HEK293T (cell line): ENCODE data around the gene MT1E.

Experiments used
- ARNT ChIP-seq: fragments of 450-650 bp; IDR thresholded peaks from 2 replicates; pipeline ENCODE4 v1.6.1; 2017; ENCODE audit warnings: mild to moderate bottlenecking
- BHLHE40 ChIP-seq: fragments of 450-650 bp; IDR thresholded peaks from 2 replicates; pipeline ENCODE4 v1.6.1; 2016; ENCODE audit warnings: mild to moderate bottlenecking, moderate library complexity, borderline replicate concordance
- ELF4 ChIP-seq: fragments of 450-650 bp; IDR thresholded peaks from 2 replicates; pipeline ENCODE4 v1.6.1; 2017; ENCODE audit warnings: antibody characterized with exemption
- FOXA1 ChIP-seq: fragments of 450-650 bp; IDR thresholded peaks from 2 replicates; pipeline ENCODE4 v1.6.1; 2016; ENCODE audit warnings: mild to moderate bottlenecking
- FOXK2 ChIP-seq: fragments of 450-650 bp; IDR thresholded peaks from 2 replicates; pipeline ENCODE4 v1.6.1; 2016; ENCODE audit warnings: mild to moderate bottlenecking
- FOXM1 ChIP-seq: fragments of 450-650 bp; IDR thresholded peaks from 2 replicates; pipeline ENCODE4 v1.6.1; 2017; ENCODE audit warnings: mild to moderate bottlenecking, borderline replicate concordance
- HDGF ChIP-seq: fragments of 450-650 bp; IDR thresholded peaks from 2 replicates; pipeline ENCODE4 v1.6.1; 2017; ENCODE audit warnings: antibody characterized with exemption, borderline replicate concordance
- NFRKB ChIP-seq: fragments of 450-650 bp; IDR thresholded peaks from 2 replicates; pipeline ENCODE4 v1.6.1; 2016; ENCODE audit warnings: mild to moderate bottlenecking, moderate library complexity
- SP1 ChIP-seq: fragments of 450-650 bp; IDR thresholded peaks from 2 replicates; pipeline ENCODE4 v1.6.1; 2017
- SUZ12 ChIP-seq: fragments of 450-650 bp; IDR thresholded peaks from 2 replicates; pipeline ENCODE4 v1.6.1; 2016; ENCODE audit warnings: mild to moderate bottlenecking
- ZNF384 ChIP-seq: fragments of 450-650 bp; IDR thresholded peaks from 2 replicates; pipeline ENCODE4 v1.6.1; 2016

- TF ChIP-seq HDGF (no peak), FOXK2 (no peak), SP1 (no peak), ZNF384 (no peak), ELF4 (no peak), FOXM1 (no peak), SUZ12 (no peak), BHLHE40 (no peak), NFRKB (no peak), ARNT (no peak), FOXA1 (no peak)
Observed at GRCh38 chr16:56633535-56633934, 8.0 kb downstream of the MT1E start.
